K562 (cell line): ENCODE measurements around the gene BACE2. TPM values are rescaled to one million over a fixed set of nuclear protein-coding genes. Genes with fewer than 3 reads are reported as not detected.

ENCODE experiments used
- ATAC-seq: fragments of 200-7000 bp; cut with Tn5 transposase; 3 replicates; pipeline ENCODE4 v1.9.1; 2020; ENCODE audit warnings: moderate library complexity
- BruUV-seq: library from RNA; stranded (reverse); fragments of 400-500 nt; replicated peaks from 2 replicates; lab custom pipeline; 2021; lab: Mats Ljungman, UMichigan
- CTCF ChIA-PET: fragments of 300-600 bp; formaldehyde crosslinking; extraction: SDS; loops from one replicate; lab custom pipeline; 2021; ENCODE audit warnings: low intra/inter-chr PET ratio; lab: Yijun Ruan, JAX
- POLR2A ChIA-PET: fragments of 300-600, 350-650 bp; sonication (Branson Sonifier 250); formaldehyde crosslinking; extraction: SDS; loops from one replicate; lab custom pipeline; 2021; ENCODE audit warnings: antibody characterized with exemption, inconsistent platforms; lab: Yijun Ruan, JAX
- DNase-seq, 4 experiments: peaks; one replicate each; pipeline versions ENCODE4 v3.0.0 to v3.0.0-alpha.2; 2011 to 2018; ENCODE audit warnings: low spot score in 3 of 4, mixed read lengths in 3 of 4; ENCODE audit errors: extremely low read depth in 1 of 4
- FAIRE-seq: peaks from 2 replicates; lab custom pipeline; 2011; peaks lifted over from hg19 to GRCh38; lab: Jason Lieb, UNC
- H2AFZ ChIP-seq: 2 replicates; pipeline ENCODE4 v1.6.0; 2011; ENCODE audit warnings: low read depth, low read length, control low read depth, inconsistent platforms
- H3K27ac ChIP-seq: fragments of 200-600 bp; 3 replicates; pipeline ENCODE4 v1.8.0; 2011; ENCODE audit warnings: low read depth, mild to moderate bottlenecking, control low read depth, inconsistent platforms, low read length, moderate library complexity, mixed read lengths; ENCODE audit errors: extremely low read depth
- H3K27me3 ChIP-seq, 2 experiments: fragments of 300-600 bp in 1 of 2; 2 replicates in 1 of 2; 3 replicates in 1 of 2; pipeline versions ENCODE4 v1.6.0 to v1.8.0; 2011; ENCODE audit warnings: inconsistent platforms in 2 of 2, low read length in 2 of 2, mild to moderate bottlenecking in 1 of 2, mixed read lengths in 1 of 2, moderate library complexity in 1 of 2; ENCODE audit not compliant: control insufficient read depth in 2 of 2, insufficient read depth in 2 of 2
- H3K36me3 ChIP-seq: fragments of 300-600 bp; 3 replicates; pipeline ENCODE4 v1.8.0; 2011; ENCODE audit warnings: mild to moderate bottlenecking, low read length, inconsistent platforms; ENCODE audit not compliant: control insufficient read depth, insufficient read depth
- H3K4me1 ChIP-seq, 2 experiments: fragments of 200-600 bp in 1 of 2; replicated peaks in 1 of 2; 2 replicates in 1 of 2; 3 replicates in 1 of 2; pipeline versions ENCODE4 v1.5.1 to v1.8.0; 2011; ENCODE audit warnings: inconsistent platforms in 2 of 2, low read length in 2 of 2, mild to moderate bottlenecking in 1 of 2, mixed read lengths in 1 of 2, moderate library complexity in 1 of 2; ENCODE audit not compliant: control insufficient read depth in 2 of 2, insufficient read depth in 2 of 2
- H3K4me2 ChIP-seq: 2 replicates; pipeline ENCODE4 v1.6.1; 2011; ENCODE audit warnings: low read length, control low read depth, inconsistent platforms, mixed read lengths; ENCODE audit not compliant: insufficient read depth
- H3K4me3 ChIP-seq: fragments of 200-600 bp; sonication (generic), shearing (Covaris generic); 2 replicates; pipeline ENCODE4 v1.5.1; 2016; ENCODE audit warnings: control low read depth, inconsistent platforms
- H3K79me2 ChIP-seq: fragments of 200-600 bp; 3 replicates; pipeline ENCODE4 v1.8.0; 2011; ENCODE audit warnings: low read length, inconsistent platforms; ENCODE audit not compliant: control insufficient read depth, insufficient read depth
- H3K9ac ChIP-seq, 2 experiments: 2 replicates each; pipeline versions ENCODE4 v1.6.0 to v1.6.1; 2011; ENCODE audit warnings: low read depth in 2 of 2, low read length in 2 of 2, control low read depth in 1 of 2, inconsistent platforms in 1 of 2, mild to moderate bottlenecking in 1 of 2, mixed read lengths in 1 of 2; ENCODE audit not compliant: insufficient read depth in 1 of 2
- H3K9me1 ChIP-seq: one replicate; pipeline ENCODE4 v1.6.0; 2011; ENCODE audit warnings: inconsistent platforms, mild to moderate bottlenecking, low read length, moderate library complexity; ENCODE audit not compliant: control insufficient read depth, insufficient read depth
- H3K9me3 ChIP-seq: replicated peaks from 2 replicates; pipeline ENCODE4 v1.5.1; 2011; ENCODE audit warnings: low read depth, low read length, inconsistent platforms; ENCODE audit not compliant: control insufficient read depth, insufficient read depth
- H4K20me1 ChIP-seq: replicated peaks from 2 replicates; pipeline ENCODE4 v1.6.1; 2011; ENCODE audit warnings: low read length, inconsistent platforms, mixed read lengths; ENCODE audit not compliant: control insufficient read depth, insufficient read depth
- CBX1 ChIP-seq: sonication (generic); IDR thresholded peaks from 2 replicates; pipeline ENCODE4 v1.6.1; 2016; ENCODE audit warnings: antibody characterized with exemption, low read depth, mild to moderate bottlenecking
- FOXJ2 ChIP-seq: fragments of 200-800 bp; sonication (Bioruptor generic); IDR thresholded peaks from 2 replicates; pipeline ENCODE4 v1.6.1; 2016; ENCODE audit warnings: missing genetic modification characterization, missing compliant biosample characterization
- NELFE ChIP-seq: IDR thresholded peaks from 2 replicates; pipeline ENCODE4 v1.6.1; 2011; ENCODE audit warnings: mild to moderate bottlenecking; ENCODE audit not compliant: insufficient read depth, insufficient read length
- NEUROD1 ChIP-seq: fragments of 150-350 bp; IDR thresholded peaks from 2 replicates; pipeline ENCODE4 v1.6.1; 2014; ENCODE audit warnings: borderline replicate concordance, low read length, low read depth; ENCODE audit not compliant: partially characterized antibody
- RBM25 ChIP-seq: fragments of 200-400 bp; formaldehyde crosslinking; IDR thresholded peaks from 2 replicates; pipeline ENCODE4 v1.6.1; 2018; ENCODE audit warnings: low read length, low read depth, moderate library complexity; ENCODE audit not compliant: severe bottlenecking
- TFAM ChIP-seq: fragments of 250-450 bp; sonication (Bioruptor Pico); conservative IDR thresholded peaks from 2 replicates; pipeline ENCODE4 v1.5.0; 2021; ENCODE audit warnings: mild to moderate bottlenecking, moderate library complexity
- XRCC5 ChIP-seq: fragments of 200-400 bp; formaldehyde crosslinking; IDR thresholded peaks from 2 replicates; pipeline ENCODE4 v1.6.1; 2017; ENCODE audit warnings: low read depth, mild to moderate bottlenecking, low read length
- ZNF586 ChIP-seq: fragments of 450-650 bp; formaldehyde crosslinking; conservative IDR thresholded peaks from 2 replicates; pipeline ENCODE4 v1.4.0; 2020; ENCODE audit warnings: mild to moderate bottlenecking, moderate library complexity
- WGBS: fragments of 100-300 bp; shearing (Covaris generic); methylation state at CpG from one replicate; pipeline ENCODE4 v1.1.6; 2016; ENCODE audit warnings: low coverage, mixed read lengths; ENCODE audit not compliant: insufficient coverage; ENCODE audit errors: missing lambda C conversion rate; 5-methylcytosine and 5-hydroxymethylcytosine counted together
- in situ Hi-C: fragments of 300-500 bp; cut with MboI; formaldehyde crosslinking; loops from 4 replicates; pipeline ENCODE4 v1.15.0; 2018; ENCODE audit warnings: inconsistent platforms, mixed read lengths
- intact Hi-C: fragments of 100-400 bp; cut with micrococcal nuclease; formaldehyde crosslinking; loops from 2 replicates; pipeline ENCODE4 v1.14.2; 2022
- polyA plus RNA-seq, 8 experiments: library from polyadenylated mRNA; depleted of rRNA in 4 of 8; stranded (reverse) in 5 of 8; unstranded in 3 of 8; fragments of >200 nt; fragmentation: Nextera tagmentation in 2 of 8; fragmentation: Illumina TruSeq in 1 of 8; extraction: Ambion mirVana in 2 of 8; extraction: Trizol in 1 of 8; gene quantifications; 2 replicates each; pipeline versions ENCODE4 v1.2.1 to v1.2.3, GENCODE V29; 2011 to 2014; ENCODE audit warnings: inconsistent platforms in 1 of 8, missing spikeins in 1 of 8
- total RNA-seq, 7 experiments: library from RNA; depleted of rRNA in 6 of 7; stranded (reverse); fragments of >200 nt in 6 of 7; fragmentation: Illumina TruSeq in 2 of 7; extraction: Trizol in 2 of 7; gene quantifications; 2 replicates each; pipeline versions ENCODE4 v1.2.1 to v1.2.3, GENCODE V29; 2011 to 2021; ENCODE audit warnings: low replicate concordance in 1 of 7

The BACE2 gene
- total and polyA plus RNA-seq, 9 of the 15 experiments (the other 6 are each of a cell fraction or from before 2014, with no cell fraction given) = 0.05 to 0.24 (median 0.15) TPM; not detected in 2

- Histone ChIP-seq H3K79me2 (no peaks in the 10 kb centered on the region), H2AFZ (no peak overlapping the region), H3K9me1 (no peaks in the 10 kb centered on the region), H3K27me3 (peaks cover 0 to 4% of the 10 kb centered on the region in 2 experiments; a peak in 2 of 5 replicates), H4K20me1 (no peaks in the 10 kb centered on the region), H3K4me1 (peaks cover 0 to 16% of the 10 kb centered on the region in 2 experiments; a peak in 1 of 5 replicates), H3K9ac (no peak overlapping the region), H3K9me3 (no peaks in the 10 kb centered on the region), H3K4me3 (no peak overlapping the region), H3K4me2 (no peak overlapping the region), H3K36me3 (no peaks in the 10 kb centered on the region), H3K27ac (no peak overlapping the region)
- DNase-seq (no peak), FAIRE-seq (no peak), ATAC-seq (no peak)
- POLR2A ChIA-PET = interaction anchor here (0.7 to 1.6 kb wide), 2 partner anchors 15 to 246 kb away, joined by 4 to 5 read pairs; no protein-coding TSS in a partner anchor
- no TSS peak for BruUV-seq
- CTCF ChIA-PET = no interaction called here
- intact Hi-C loops (no loop called here), in situ Hi-C loops (no loop called here)
- WGBS = under 1% methylated on average over 11 of the region's 11 CpGs
- TF ChIP-seq TFAM (CRISPR knock-in tag) (no peak), FOXJ2 (tag) (no peak), ZNF586 (CRISPR knock-in tag) (no peak), NELFE (no peak), NEUROD1 (no peak), CBX1 (no peak), XRCC5 (no peak), RBM25 (no peak)
Observed at GRCh38 chr21:41164981-41165655, 2.8 kb upstream of the BACE2 start.
